Smooth muscle cell (in vitro differentiated cells): ENCODE measurements around the gene TM4SF1. TPM values are rescaled to one million over a fixed set of nuclear protein-coding genes. Genes with fewer than 3 reads are reported as not detected.
A peak's percentile ranks its signal among the peaks of the same experiment; 100 is the strongest.
"Not testable (repeated sequence)": the region's sequence is repeated elsewhere in the genome, so short reads cannot be mapped to it uniquely, and the experiment has no call there.

Source experiments
- DNase-seq: peaks from one replicate; lab custom pipeline; 2025; ENCODE audit not compliant: unreplicated experiment; lab: John Stamatoyannopoulos, UW
- H2AFZ ChIP-seq: fragments of 200-600 bp; sonication (generic); 2 replicates; pipeline ENCODE4 v1.6.0; 2016; ENCODE audit warnings: antibody characterized with exemption, low read depth, mild to moderate bottlenecking
- H3F3A ChIP-seq: fragments of 200-600 bp; sonication (generic); 2 replicates; pipeline ENCODE4 v1.6.0; 2017; ENCODE audit warnings: antibody characterized with exemption, low read depth
- H3K27ac ChIP-seq: fragments of 200-600 bp; sonication (generic); 2 replicates; pipeline ENCODE4 v1.5.1; 2016; ENCODE audit warnings: low read depth, mild to moderate bottlenecking
- H3K27me3 ChIP-seq: fragments of 200-600 bp; sonication (generic); 2 replicates; pipeline ENCODE4 v1.6.1; 2016; ENCODE audit warnings: low read depth, mild to moderate bottlenecking
- H3K36me3 ChIP-seq: fragments of 200-600 bp; sonication (generic); 2 replicates; pipeline ENCODE4 v1.5.1; 2016; ENCODE audit warnings: low read depth
- H3K4me1 ChIP-seq: fragments of 200-600 bp; sonication (generic); 2 replicates; pipeline ENCODE4 v1.5.1; 2016; ENCODE audit warnings: low read depth
- H3K4me2 ChIP-seq: fragments of 200-600 bp; sonication (generic); 2 replicates; pipeline ENCODE4 v1.6.0; 2016; ENCODE audit warnings: mild to moderate bottlenecking
- H3K4me3 ChIP-seq: fragments of 200-600 bp; sonication (generic); 2 replicates; pipeline ENCODE4 v1.5.1; 2016; ENCODE audit warnings: mild to moderate bottlenecking
- H3K79me2 ChIP-seq: fragments of 200-600 bp; sonication (generic); 2 replicates; pipeline ENCODE4 v1.6.0; 2016; ENCODE audit warnings: low read depth, mild to moderate bottlenecking
- H3K9ac ChIP-seq: fragments of 200-600 bp; sonication (generic); 2 replicates; pipeline ENCODE4 v1.6.0; 2016; ENCODE audit warnings: low read depth
- H3K9me3 ChIP-seq: fragments of 200-600 bp; sonication (generic); replicated peaks from 2 replicates; pipeline ENCODE4 v1.5.1; 2016; ENCODE audit warnings: low read depth
- H4K20me1 ChIP-seq: fragments of 200-600 bp; sonication (generic); 2 replicates; pipeline ENCODE4 v1.6.0; 2016; ENCODE audit warnings: low read depth
- CTCF ChIP-seq: fragments of 200-600 bp; sonication (generic); IDR thresholded peaks from 2 replicates; pipeline ENCODE4 v1.5.1; 2017; ENCODE audit warnings: borderline replicate concordance, mild to moderate bottlenecking, antibody characterized with exemption; ENCODE audit not compliant: insufficient read depth, poor library complexity, severe bottlenecking
- WGBS: methylation state at CpG from one replicate; pipeline ENCODE4 v1.1.7; 2016; ENCODE audit warnings: low lambda C conversion rate; 5-methylcytosine and 5-hydroxymethylcytosine counted together
- polyA plus RNA-seq: library from polyadenylated mRNA; unstranded; fragments of >200 nt; fragmentation: Nextera tagmentation; extraction: Ambion mirVana; gene quantifications from 2 replicates; pipeline ENCODE4 v1.2.1, GENCODE V29; 2016
- total RNA-seq: library from RNA; depleted of rRNA; stranded (reverse); fragments of >200 nt; gene quantifications from 2 replicates; pipeline ENCODE4 v1.2.3, GENCODE V29; 2014

The TM4SF1 gene
- total and polyA plus RNA-seq, 2 experiments from 2014 or later = 37.5 to 134 TPM

DNA sequence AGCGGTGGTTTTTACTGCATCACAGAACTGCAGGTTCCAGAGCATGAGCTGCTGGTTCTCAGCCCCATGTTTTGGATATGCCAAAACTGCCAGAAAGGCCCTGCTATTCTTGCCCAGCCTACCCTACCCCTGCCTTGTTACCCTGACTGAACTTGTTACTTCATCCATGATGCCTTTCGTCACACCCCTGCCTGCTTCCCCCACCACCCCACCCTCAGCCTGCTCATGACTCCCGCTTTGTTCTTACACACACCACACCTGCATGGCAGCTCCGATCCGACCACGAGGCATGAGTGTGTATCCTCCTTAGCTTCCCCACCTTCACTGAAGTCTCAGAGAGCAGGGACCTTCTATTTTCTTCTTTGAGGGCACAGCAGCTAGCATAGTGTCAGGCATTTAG lies 5.1 kb upstream of the TM4SF1 start:
- Histone ChIP-seq H3K9me3 (no peaks in the 10 kb centered on the region), H3K79me2 (no peaks in the 10 kb centered on the region), H2AFZ (no peak overlapping the region), H3K36me3 (no peaks in the 10 kb centered on the region), H3K4me1 (peaks cover 8% of the 10 kb centered on the region), H3F3A (peaks cover 4% of the 10 kb centered on the region), H4K20me1 (no peaks in the 10 kb centered on the region), H3K4me3 (no peak overlapping the region), H3K9ac (peak overlapping the region; percentile 37), H3K27ac (peak overlapping the region; percentile 80), H3K4me2 (peak overlapping the region; percentile 73), H3K27me3 (no peaks in the 10 kb centered on the region)
- no peak for TF ChIP-seq CTCF
- no peak for DNase-seq
- 68% methylated on average over 6 of the region's 6 CpGs for WGBS

- H3K79me2 ChIP-seq = no peaks in the 10 kb centered on the region
- no peak overlapping the region for H2AFZ ChIP-seq
- no peaks in the 10 kb centered on the region for H3K36me3 ChIP-seq
- peak overlapping the region; percentile 58 for H3K9ac ChIP-seq
- H4K20me1 ChIP-seq = no peaks in the 10 kb centered on the region
- 22% methylated on average over 4 of the region's 4 CpGs for WGBS
- H3K4me1 ChIP-seq = peaks cover 9% of the 10 kb centered on the region
- H3K27ac ChIP-seq = peak overlapping the region; percentile 80
- TF ChIP-seq CTCF = no peak
- H3K4me2 ChIP-seq = peak overlapping the region; percentile 73
- no peaks in the 10 kb centered on the region for H3K9me3 ChIP-seq
- no peak for DNase-seq
- H3K27me3 ChIP-seq = no peaks in the 10 kb centered on the region
- no peak overlapping the region for H3K4me3 ChIP-seq
- H3F3A ChIP-seq = peaks cover under 1% of the 10 kb centered on the region
Observed at GRCh38 chr3:149382101-149382467, 4.6 kb upstream of the TM4SF1 start.

- Histone ChIP-seq H4K20me1 (no peaks in the 10 kb centered on the region), H3K79me2 (no peaks in the 10 kb centered on the region), H3K4me1 (peaks cover 13% of the 10 kb centered on the region), H3F3A (no peaks in the 10 kb centered on the region), H3K27me3 (no peaks in the 10 kb centered on the region), H3K36me3 (no peaks in the 10 kb centered on the region), H3K4me2 (peak overlapping the region; percentile 73), H3K9me3 (no peaks in the 10 kb centered on the region), H3K27ac (peak overlapping the region; percentile 80), H2AFZ (no peak overlapping the region), H3K4me3 (no peak overlapping the region), H3K9ac (peak overlapping the region; percentile 58)
- 88% methylated on average over 6 of the region's 6 CpGs for WGBS
- no peak for DNase-seq
- no peak for TF ChIP-seq CTCF
Observed at GRCh38 chr3:149381173-149382100, 4.0 kb upstream of the TM4SF1 start.

- H2AFZ ChIP-seq, H3K9ac ChIP-seq, H3K36me3 ChIP-seq, H3K27me3 ChIP-seq, H3K9me3 ChIP-seq, H3K79me2 ChIP-seq, DNase-seq, H3K4me3 ChIP-seq, H4K20me1 ChIP-seq, H3K4me2 ChIP-seq, H3F3A ChIP-seq, H3K27ac ChIP-seq: not testable (repeated sequence)
- no CpG with 5 or more reads among the region's 32 CpGs for WGBS
- H3K4me1 ChIP-seq = peaks cover 13% of the 10 kb centered on the region
Observed at GRCh38 chr3:149380220-149380619, 2.8 kb upstream of the TM4SF1 start.
